GM12878 (cell line): Measurements from ENCODE around the gene MPC2. TPM values are rescaled to one million over a fixed set of nuclear protein-coding genes. Genes with fewer than 3 reads are reported as not detected.

ENCODE experiments used
- ATAC-seq: fragments of 200-7000 bp; cut with Tn5 transposase; 3 replicates; pipeline ENCODE4 v1.9.1; 2020; ENCODE audit warnings: mild to moderate bottlenecking, moderate library complexity
- BruUV-seq: library from RNA; stranded (reverse); fragments of 400-500 nt; replicated peaks from 2 replicates; lab custom pipeline; 2021; lab: Mats Ljungman, UMichigan
- CTCF ChIA-PET: fragments of 300-600 bp; sonication (Branson Sonifier 250); formaldehyde crosslinking; extraction: SDS; loops from one replicate; lab custom pipeline; 2021; ENCODE audit warnings: inconsistent platforms; lab: Yijun Ruan, JAX
- POLR2A ChIA-PET: fragments of 350-600 bp; formaldehyde crosslinking; extraction: SDS; loops from one replicate; lab custom pipeline; 2021; ENCODE audit warnings: inconsistent platforms; lab: Charles Lee
- RAD21 ChIA-PET: fragments of 300-600 bp; sonication (Branson Sonifier 250); formaldehyde crosslinking; loops from one replicate; lab custom pipeline; 2023; ENCODE audit warnings: antibody characterized with exemption; ENCODE audit not compliant: unreplicated experiment; lab: Charles Lee
- SMC1A ChIA-PET: fragments of 300-600 bp; sonication (Branson Sonifier 250); formaldehyde crosslinking; loops from one replicate; lab custom pipeline; 2023; ENCODE audit not compliant: unreplicated experiment, uncharacterized antibody; lab: Charles Lee
- DNase-seq: peaks from one replicate; pipeline ENCODE4 v3.0.0-alpha.2; 2011; ENCODE audit warnings: low read depth, low spot score
- FAIRE-seq: peaks from 3 replicates; lab custom pipeline; 2011; peaks lifted over from hg19 to GRCh38; lab: Jason Lieb, UNC
- H2AFZ ChIP-seq: 2 replicates; pipeline ENCODE4 v1.6.0; 2011; ENCODE audit warnings: low read depth, low read length, control low read depth; ENCODE audit not compliant: control insufficient read depth
- H3K27ac ChIP-seq: 2 replicates; pipeline ENCODE4 v1.5.1; 2011; ENCODE audit warnings: control low read depth; ENCODE audit not compliant: control insufficient read depth, insufficient read depth
- H3K27me3 ChIP-seq, 2 experiments: replicated peaks in 1 of 2; 2 replicates each; pipeline versions ENCODE4 v1.6.0 to v1.6.1; 2011; ENCODE audit warnings: low read length in 1 of 2; ENCODE audit not compliant: control insufficient read depth in 2 of 2, insufficient read depth in 2 of 2
- H3K36me3 ChIP-seq, 2 experiments: 2 replicates each; pipeline ENCODE4 v1.5.1; 2011; ENCODE audit warnings: low read length in 1 of 2; ENCODE audit not compliant: control insufficient read depth in 2 of 2, insufficient read depth in 2 of 2
- H3K4me1 ChIP-seq: 2 replicates; pipeline ENCODE4 v1.6.1; 2011; ENCODE audit warnings: mild to moderate bottlenecking, low read length, moderate library complexity, mixed read lengths; ENCODE audit not compliant: control insufficient read depth, insufficient read depth
- H3K4me2 ChIP-seq: 2 replicates; pipeline ENCODE4 v1.6.0; 2011; ENCODE audit warnings: control low read depth; ENCODE audit not compliant: control insufficient read depth, insufficient read depth
- H3K4me3 ChIP-seq: fragments of 200-600 bp; sonication (generic); 2 replicates; pipeline ENCODE4 v1.5.1; 2016
- H3K79me2 ChIP-seq: 2 replicates; pipeline ENCODE4 v1.6.0; 2011; ENCODE audit warnings: low read length; ENCODE audit not compliant: control insufficient read depth, insufficient read depth
- H3K9ac ChIP-seq: 2 replicates; pipeline ENCODE4 v1.8.0; 2011; ENCODE audit warnings: low read length, control low read depth, mixed read lengths; ENCODE audit not compliant: control insufficient read depth, insufficient read depth
- H3K9me3 ChIP-seq: replicated peaks from 3 replicates; pipeline ENCODE4 v1.5.1; 2011; ENCODE audit warnings: mild to moderate bottlenecking, low read length; ENCODE audit not compliant: control insufficient read depth, insufficient read depth
- H4K20me1 ChIP-seq: 2 replicates; pipeline ENCODE4 v1.6.0; 2011; ENCODE audit not compliant: control insufficient read depth, insufficient read depth
- BRCA1 ChIP-seq: IDR thresholded peaks from 2 replicates; pipeline ENCODE4 v1.6.1; 2011; ENCODE audit warnings: low read depth, low read length, improper control_type of control experiment
- CHD1 ChIP-seq: IDR thresholded peaks from 2 replicates; pipeline ENCODE4 v1.6.1; 2012; ENCODE audit warnings: low read depth, low read length, improper control_type of control experiment
- CHD2 ChIP-seq: IDR thresholded peaks from 2 replicates; pipeline ENCODE4 v1.6.1; 2011; ENCODE audit warnings: low read depth, low read length, improper control_type of control experiment, borderline replicate concordance
- CREM ChIP-seq: IDR thresholded peaks from 2 replicates; pipeline ENCODE4 v1.6.1; 2014; ENCODE audit warnings: antibody characterized with exemption, low read depth
- JUNB ChIP-seq: IDR thresholded peaks from 2 replicates; pipeline ENCODE4 v1.6.1; 2016; ENCODE audit warnings: antibody characterized with exemption, mild to moderate bottlenecking
- MTA3 ChIP-seq: IDR thresholded peaks from 2 replicates; pipeline ENCODE4 v1.6.1; 2012; ENCODE audit warnings: low read length, inconsistent platforms, borderline replicate concordance
- ZNF384 ChIP-seq: IDR thresholded peaks from 2 replicates; pipeline ENCODE4 v1.6.1; 2012; ENCODE audit warnings: low read depth, mild to moderate bottlenecking, low read length, improper control_type of control experiment, borderline replicate concordance
- WGBS: methylation state at CpG from one replicate; pipeline ENCODE4 v1.1.6; 2016; ENCODE audit warnings: low lambda C conversion rate; ENCODE audit not compliant: insufficient replicate concordance, insufficient coverage; ENCODE audit errors: missing lambda C conversion rate; 5-methylcytosine and 5-hydroxymethylcytosine counted together
- in situ Hi-C: fragments of 300-500 bp; cut with MboI; formaldehyde crosslinking; loops from 9 replicates; pipeline ENCODE4 v1.14.3; 2018; ENCODE audit warnings: mixed read lengths
- intact Hi-C: fragments of 100-400 bp; cut with micrococcal nuclease; formaldehyde crosslinking; loops from one replicate; pipeline ENCODE4 v1.14.2; 2022; ENCODE audit not compliant: unreplicated experiment
- polyA plus RNA-seq, 11 experiments: library from polyadenylated mRNA; depleted of rRNA in 4 of 11; unstranded in 6 of 11; stranded (reverse) in 5 of 11; fragments of >200 nt; fragmentation: Nextera tagmentation in 4 of 11; fragmentation: Illumina TruSeq in 1 of 11; extraction: Ambion mirVana in 4 of 11; extraction: Trizol in 1 of 11; gene quantifications; 1 replicate in 1 of 11; 2 replicates in 10 of 11; pipeline versions ENCODE4 v1.2.1 to v1.2.3, GENCODE V29; 2011 to 2016; ENCODE audit warnings: inconsistent platforms in 2 of 11, missing spikeins in 2 of 11, low read depth in 1 of 11
- total RNA-seq, 4 experiments: library from RNA; depleted of rRNA in 3 of 4; stranded (reverse); fragments of >200 nt in 3 of 4; fragmentation: Illumina TruSeq in 1 of 4; extraction: Trizol in 1 of 4; gene quantifications; 2 replicates each; pipeline versions ENCODE4 v1.2.1 to v1.2.3, GENCODE V29; 2013 to 2021
- TF ChIP-seq, protein P1 (sequence below): fragments of 150-350 bp; IDR thresholded peaks from 2 replicates; pipeline ENCODE4 v1.6.1; 2016; ENCODE audit warnings: low read depth, low read length
- TF ChIP-seq, protein P2 (sequence below): IDR thresholded peaks from 2 replicates; pipeline ENCODE4 v1.6.1; 2012; ENCODE audit warnings: low read length, inconsistent platforms
- TF ChIP-seq, protein P3 (sequence below): fragments of 450-650 bp; IDR thresholded peaks from 2 replicates; pipeline ENCODE4 v1.6.1; 2018; ENCODE audit warnings: mild to moderate bottlenecking, low read depth, moderate library complexity; ENCODE audit not compliant: partially characterized antibody
- TF ChIP-seq, protein P4 (sequence below): fragments of 450-650 bp; formaldehyde crosslinking; IDR thresholded peaks from 2 replicates; pipeline ENCODE4 v1.4.0; 2022; ENCODE audit warnings: mild to moderate bottlenecking, moderate library complexity

MPC2 gene
- total and polyA plus RNA-seq, 10 of the 15 experiments (the other 5 are each of a cell fraction or from before 2014, with no cell fraction given): 22.5 to 164 (median 63.3) TPM

DNA sequence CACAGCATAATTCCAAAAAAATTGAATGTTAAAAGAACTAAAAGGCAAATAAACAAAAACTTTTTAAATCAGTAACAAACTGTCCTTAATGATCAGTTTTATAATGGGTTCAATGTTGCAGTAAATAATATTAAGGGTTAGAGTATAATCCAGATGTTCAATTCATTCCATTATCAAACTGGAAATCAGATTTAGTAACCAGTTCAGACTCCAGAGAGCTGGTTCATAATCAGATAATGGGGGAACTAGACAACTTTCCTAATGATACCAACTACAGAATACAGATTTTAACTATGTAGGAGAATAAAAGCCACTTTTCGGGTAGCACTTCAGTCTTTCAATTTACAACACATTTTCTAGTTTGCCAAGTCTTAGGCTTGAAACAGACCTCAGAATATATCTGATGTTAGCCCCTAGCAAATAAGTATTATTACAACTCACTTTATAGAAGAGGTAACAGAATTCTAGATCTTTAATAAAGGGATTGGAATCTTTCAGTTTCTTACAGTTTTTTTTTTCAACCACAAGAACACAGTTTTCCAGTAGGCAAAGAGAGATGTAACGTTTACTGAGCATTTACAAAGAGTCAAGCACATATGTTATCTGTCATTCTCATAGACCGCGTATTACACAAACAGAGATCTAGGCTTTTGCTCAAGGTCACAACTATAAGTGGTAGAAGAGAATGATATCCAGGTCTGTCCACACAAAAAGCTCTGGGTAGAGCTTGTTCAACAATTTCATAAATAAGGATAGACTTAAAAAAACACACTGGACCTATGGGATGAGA, 2.3 kb downstream of the MPC2 start:
- intact Hi-C loops (loop anchor here (5.0 to 10.0 kb wide), 3 partner anchors 132 to 330 kb away; partner anchors contain the start of gene TIPRL), in situ Hi-C loops (loop anchor here (5.0 kb wide), 1 partner anchor 217 kb away; no protein-coding TSS in a partner anchor)
- Histone ChIP-seq H3K36me3 (no peaks in the 10 kb centered on the region), H3K79me2 (peaks cover 70% of the 10 kb centered on the region), H3K9me3 (no peaks in the 10 kb centered on the region), H4K20me1 (no peaks in the 10 kb centered on the region), H3K4me1 (no peaks in the 10 kb centered on the region), H2AFZ (peak overlapping the region; percentile 94), H3K4me2 (peak overlapping the region; percentile 75), H3K27ac (peak overlapping the region; percentile 99), H3K4me3 (peak overlapping the region; percentile 78), H3K27me3 (no peaks in the 10 kb centered on the region), H3K9ac (peak overlapping the region; percentile 96)
- POLR2A ChIA-PET: interaction anchor here (0.5 to 2.1 kb wide), 4 partner anchors 11 to 1221 kb away, joined by 3 to 8 read pairs (median 5); partner anchors contain the start of gene SFT2D2
- SMC1A ChIA-PET: interaction anchor here (0.6 to 2.5 kb wide), 11 partner anchors 10 to 303 kb away, joined by 3 to 11 read pairs (median 3); no protein-coding TSS in a partner anchor
- ATAC-seq (no peak; the same call in 2 of the 3 replicates), DNase-seq (no peak), FAIRE-seq (no peak)
- CTCF ChIA-PET: interaction anchor here (0.9 to 2.1 kb wide), 8 partner anchors 11 to 148 kb away, joined by 3 to 13 read pairs (median 4); partner anchors contain the start of gene ADCY10
- WGBS: 11% methylated on average over 4 of the region's 4 CpGs
- no TSS peak for BruUV-seq
- RAD21 ChIA-PET: interaction anchor here (0.5 to 2.4 kb wide), 7 partner anchors 100 to 291 kb away, joined by 3 to 11 read pairs (median 3); partner anchors contain the start of genes MPZL1 and SFT2D2
- TF ChIP-seq BRCA1 (no peak), MTA3 (no peak), CHD2 (no peak), CHD1 (no peak), JUNB (no peak), CREM (no peak), ZNF384 (no peak)
- TF ChIP-seq, protein P1, sequence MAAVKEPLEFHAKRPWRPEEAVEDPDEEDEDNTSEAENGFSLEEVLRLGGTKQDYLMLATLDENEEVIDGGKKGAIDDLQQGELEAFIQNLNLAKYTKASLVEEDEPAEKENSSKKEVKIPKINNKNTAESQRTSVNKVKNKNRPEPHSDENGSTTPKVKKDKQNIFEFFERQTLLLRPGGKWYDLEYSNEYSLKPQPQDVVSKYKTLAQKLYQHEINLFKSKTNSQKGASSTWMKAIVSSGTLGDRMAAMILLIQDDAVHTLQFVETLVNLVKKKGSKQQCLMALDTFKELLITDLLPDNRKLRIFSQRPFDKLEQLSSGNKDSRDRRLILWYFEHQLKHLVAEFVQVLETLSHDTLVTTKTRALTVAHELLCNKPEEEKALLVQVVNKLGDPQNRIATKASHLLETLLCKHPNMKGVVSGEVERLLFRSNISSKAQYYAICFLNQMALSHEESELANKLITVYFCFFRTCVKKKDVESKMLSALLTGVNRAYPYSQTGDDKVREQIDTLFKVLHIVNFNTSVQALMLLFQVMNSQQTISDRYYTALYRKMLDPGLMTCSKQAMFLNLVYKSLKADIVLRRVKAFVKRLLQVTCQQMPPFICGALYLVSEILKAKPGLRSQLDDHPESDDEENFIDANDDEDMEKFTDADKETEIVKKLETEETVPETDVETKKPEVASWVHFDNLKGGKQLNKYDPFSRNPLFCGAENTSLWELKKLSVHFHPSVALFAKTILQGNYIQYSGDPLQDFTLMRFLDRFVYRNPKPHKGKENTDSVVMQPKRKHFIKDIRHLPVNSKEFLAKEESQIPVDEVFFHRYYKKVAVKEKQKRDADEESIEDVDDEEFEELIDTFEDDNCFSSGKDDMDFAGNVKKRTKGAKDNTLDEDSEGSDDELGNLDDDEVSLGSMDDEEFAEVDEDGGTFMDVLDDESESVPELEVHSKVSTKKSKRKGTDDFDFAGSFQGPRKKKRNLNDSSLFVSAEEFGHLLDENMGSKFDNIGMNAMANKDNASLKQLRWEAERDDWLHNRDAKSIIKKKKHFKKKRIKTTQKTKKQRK: no peak
- TF ChIP-seq, protein P2, sequence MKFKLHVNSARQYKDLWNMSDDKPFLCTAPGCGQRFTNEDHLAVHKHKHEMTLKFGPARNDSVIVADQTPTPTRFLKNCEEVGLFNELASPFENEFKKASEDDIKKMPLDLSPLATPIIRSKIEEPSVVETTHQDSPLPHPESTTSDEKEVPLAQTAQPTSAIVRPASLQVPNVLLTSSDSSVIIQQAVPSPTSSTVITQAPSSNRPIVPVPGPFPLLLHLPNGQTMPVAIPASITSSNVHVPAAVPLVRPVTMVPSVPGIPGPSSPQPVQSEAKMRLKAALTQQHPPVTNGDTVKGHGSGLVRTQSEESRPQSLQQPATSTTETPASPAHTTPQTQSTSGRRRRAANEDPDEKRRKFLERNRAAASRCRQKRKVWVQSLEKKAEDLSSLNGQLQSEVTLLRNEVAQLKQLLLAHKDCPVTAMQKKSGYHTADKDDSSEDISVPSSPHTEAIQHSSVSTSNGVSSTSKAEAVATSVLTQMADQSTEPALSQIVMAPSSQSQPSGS: no peak
- TF ChIP-seq, protein P3, sequence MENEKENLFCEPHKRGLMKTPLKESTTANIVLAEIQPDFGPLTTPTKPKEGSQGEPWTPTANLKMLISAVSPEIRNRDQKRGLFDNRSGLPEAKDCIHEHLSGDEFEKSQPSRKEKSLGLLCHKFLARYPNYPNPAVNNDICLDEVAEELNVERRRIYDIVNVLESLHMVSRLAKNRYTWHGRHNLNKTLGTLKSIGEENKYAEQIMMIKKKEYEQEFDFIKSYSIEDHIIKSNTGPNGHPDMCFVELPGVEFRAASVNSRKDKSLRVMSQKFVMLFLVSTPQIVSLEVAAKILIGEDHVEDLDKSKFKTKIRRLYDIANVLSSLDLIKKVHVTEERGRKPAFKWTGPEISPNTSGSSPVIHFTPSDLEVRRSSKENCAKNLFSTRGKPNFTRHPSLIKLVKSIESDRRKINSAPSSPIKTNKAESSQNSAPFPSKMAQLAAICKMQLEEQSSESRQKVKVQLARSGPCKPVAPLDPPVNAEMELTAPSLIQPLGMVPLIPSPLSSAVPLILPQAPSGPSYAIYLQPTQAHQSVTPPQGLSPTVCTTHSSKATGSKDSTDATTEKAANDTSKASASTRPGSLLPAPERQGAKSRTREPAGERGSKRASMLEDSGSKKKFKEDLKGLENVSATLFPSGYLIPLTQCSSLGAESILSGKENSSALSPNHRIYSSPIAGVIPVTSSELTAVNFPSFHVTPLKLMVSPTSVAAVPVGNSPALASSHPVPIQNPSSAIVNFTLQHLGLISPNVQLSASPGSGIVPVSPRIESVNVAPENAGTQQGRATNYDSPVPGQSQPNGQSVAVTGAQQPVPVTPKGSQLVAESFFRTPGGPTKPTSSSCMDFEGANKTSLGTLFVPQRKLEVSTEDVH: no peak
- TF ChIP-seq, protein P4, sequence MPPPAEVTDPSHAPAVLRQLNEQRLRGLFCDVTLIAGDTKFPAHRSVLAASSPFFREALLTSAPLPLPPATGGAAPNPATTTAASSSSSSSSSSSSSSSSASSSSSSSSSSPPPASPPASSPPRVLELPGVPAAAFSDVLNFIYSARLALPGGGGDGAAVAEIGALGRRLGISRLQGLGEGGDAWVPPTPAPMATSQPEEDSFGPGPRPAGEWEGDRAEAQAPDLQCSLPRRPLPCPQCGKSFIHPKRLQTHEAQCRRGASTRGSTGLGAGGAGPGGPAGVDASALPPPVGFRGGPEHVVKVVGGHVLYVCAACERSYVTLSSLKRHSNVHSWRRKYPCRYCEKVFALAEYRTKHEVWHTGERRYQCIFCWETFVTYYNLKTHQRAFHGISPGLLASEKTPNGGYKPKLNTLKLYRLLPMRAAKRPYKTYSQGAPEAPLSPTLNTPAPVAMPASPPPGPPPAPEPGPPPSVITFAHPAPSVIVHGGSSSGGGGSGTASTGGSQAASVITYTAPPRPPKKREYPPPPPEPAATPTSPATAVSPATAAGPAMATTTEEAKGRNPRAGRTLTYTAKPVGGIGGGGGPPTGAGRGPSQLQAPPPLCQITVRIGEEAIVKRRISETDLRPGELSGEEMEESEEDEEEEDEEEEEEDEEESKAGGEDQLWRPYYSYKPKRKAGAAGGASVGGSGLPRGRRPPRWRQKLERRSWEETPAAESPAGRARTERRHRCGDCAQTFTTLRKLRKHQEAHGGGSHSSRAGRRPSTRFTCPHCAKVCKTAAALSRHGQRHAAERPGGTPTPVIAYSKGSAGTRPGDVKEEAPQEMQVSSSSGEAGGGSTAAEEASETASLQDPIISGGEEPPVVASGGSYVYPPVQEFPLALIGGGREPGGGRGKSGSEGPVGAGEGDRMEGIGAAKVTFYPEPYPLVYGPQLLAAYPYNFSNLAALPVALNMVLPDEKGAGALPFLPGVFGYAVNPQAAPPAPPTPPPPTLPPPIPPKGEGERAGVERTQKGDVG (CRISPR knock-in tag): no peak
